Peyer's patch (tissue), 4 donors: ENCODE results near the gene RPL41.

ENCODE experiments used
- POLR2A ChIP-seq, 2 donors: fragments of 450-650 bp; IDR thresholded peaks; one replicate each; pipeline ENCODE4 v1.5.1; 2017; ENCODE audit warnings: antibody characterized with exemption in 2 of 2, mild to moderate bottlenecking in 2 of 2, moderate library complexity in 2 of 2
- TF ChIP-seq, protein P1 (sequence below), 6 experiments: fragments of 450-650 bp in 4 of 6; fragments of 200-600 bp in 2 of 6; sonication (generic) in 1 of 6; IDR thresholded peaks; one replicate each; pipeline ENCODE4 v1.5.1; 2017 to 2019; ENCODE audit warnings: antibody characterized with exemption in 6 of 6, mild to moderate bottlenecking in 3 of 6, moderate library complexity in 1 of 6

DNA sequence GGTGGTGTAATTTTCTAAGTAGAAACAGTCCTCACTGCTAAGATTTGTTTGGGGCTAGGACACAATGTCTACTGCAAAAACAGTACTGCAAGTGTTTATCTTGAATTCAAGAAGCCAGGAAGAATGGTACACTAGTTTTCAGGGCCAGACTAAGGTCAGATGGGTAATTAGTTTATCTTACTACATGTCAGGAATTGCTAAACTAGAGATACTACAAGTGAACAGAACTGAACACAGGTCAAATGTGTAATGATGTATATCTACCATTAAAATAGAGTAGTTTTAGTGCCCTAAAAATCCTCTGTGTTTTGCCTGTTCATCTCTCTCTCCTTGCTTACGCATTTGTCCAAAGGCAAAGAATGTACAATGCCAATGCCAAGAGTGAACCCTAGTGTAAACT lies 2.3 kb upstream of the RPL41 start:
- TF ChIP-seq, protein P1, sequence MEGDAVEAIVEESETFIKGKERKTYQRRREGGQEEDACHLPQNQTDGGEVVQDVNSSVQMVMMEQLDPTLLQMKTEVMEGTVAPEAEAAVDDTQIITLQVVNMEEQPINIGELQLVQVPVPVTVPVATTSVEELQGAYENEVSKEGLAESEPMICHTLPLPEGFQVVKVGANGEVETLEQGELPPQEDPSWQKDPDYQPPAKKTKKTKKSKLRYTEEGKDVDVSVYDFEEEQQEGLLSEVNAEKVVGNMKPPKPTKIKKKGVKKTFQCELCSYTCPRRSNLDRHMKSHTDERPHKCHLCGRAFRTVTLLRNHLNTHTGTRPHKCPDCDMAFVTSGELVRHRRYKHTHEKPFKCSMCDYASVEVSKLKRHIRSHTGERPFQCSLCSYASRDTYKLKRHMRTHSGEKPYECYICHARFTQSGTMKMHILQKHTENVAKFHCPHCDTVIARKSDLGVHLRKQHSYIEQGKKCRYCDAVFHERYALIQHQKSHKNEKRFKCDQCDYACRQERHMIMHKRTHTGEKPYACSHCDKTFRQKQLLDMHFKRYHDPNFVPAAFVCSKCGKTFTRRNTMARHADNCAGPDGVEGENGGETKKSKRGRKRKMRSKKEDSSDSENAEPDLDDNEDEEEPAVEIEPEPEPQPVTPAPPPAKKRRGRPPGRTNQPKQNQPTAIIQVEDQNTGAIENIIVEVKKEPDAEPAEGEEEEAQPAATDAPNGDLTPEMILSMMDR (IDR thresholded peaks at IDR 0.05), result no peak
- TF ChIP-seq POLR2A (IDR thresholded peaks at IDR 0.05), result no peak
